Duodenal mucosa (tissue), 2 donors: ENCODE measurements around the gene ZNF221.

Source experiments
- H3K27ac ChIP-seq: one replicate; pipeline ENCODE4 v1.7.0; 2013; ENCODE audit warnings: low read depth, low read length
- H3K27me3 ChIP-seq, 2 donors: one replicate each; pipeline ENCODE4 v1.7.0; 2013; ENCODE audit warnings: low read length in 2 of 2, control low read depth in 1 of 2; ENCODE audit not compliant: insufficient read depth in 2 of 2, control insufficient read depth in 1 of 2
- H3K36me3 ChIP-seq, 2 donors: one replicate each; pipeline ENCODE4 v1.7.0; 2013; ENCODE audit warnings: low read length in 2 of 2, control low read depth in 1 of 2; ENCODE audit not compliant: insufficient read depth in 2 of 2, control insufficient read depth in 1 of 2
- H3K4me1 ChIP-seq, 2 donors: one replicate each; pipeline ENCODE4 v1.7.0; 2013; ENCODE audit warnings: low read length in 2 of 2, control low read depth in 1 of 2; ENCODE audit not compliant: insufficient read depth in 2 of 2, control insufficient read depth in 1 of 2
- H3K4me3 ChIP-seq, 2 donors: one replicate each; pipeline ENCODE4 v1.7.0; 2013; ENCODE audit warnings: low read length in 2 of 2, low read depth in 1 of 2
- H3K9ac ChIP-seq, 2 donors: one replicate each; pipeline ENCODE4 v1.7.0; 2013; ENCODE audit warnings: low read length in 2 of 2, low read depth in 1 of 2
- H3K9me3 ChIP-seq, 2 donors: one replicate each; pipeline ENCODE4 v1.7.0; 2013; ENCODE audit warnings: low read length in 2 of 2, control low read depth in 1 of 2; ENCODE audit not compliant: control insufficient read depth in 1 of 2

The ZNF221 gene

GRCh38 chr19:43950834-43951645, at the start of gene ZNF221:
TSS of gene ZNF221 (plus strand) at chr19:43951228. CDS start at chr19:43962727, 11,499 bp downstream.
- Histone ChIP-seq H3K27me3 (no peaks in the 10 kb centered on the region), H3K36me3 (peaks cover 0 to 10% of the 10 kb centered on the region in 2 donors), H3K9ac (peak within 1 kb of the TSS; percentile 55 to 72), H3K9me3 (peaks cover 29 to 31% of the 10 kb centered on the region in 2 donors), H3K4me3 (peak within 1 kb of the TSS; percentile 93 to 98), H3K27ac (peak within 1 kb of the TSS; percentile 5), H3K4me1 (peaks cover 0 to 3% of the 10 kb centered on the region in 2 donors)

- Histone ChIP-seq H3K4me1 (peaks cover 0 to 3% of the 10 kb centered on the region in 2 donors), H3K27ac (no peak overlapping the region), H3K36me3 (no peaks in the 10 kb centered on the region), H3K9ac (peak overlapping the region in 1 of 2 donors; percentile 11), H3K27me3 (no peaks in the 10 kb centered on the region), H3K4me3 (peak overlapping the region; percentile 84 to 85), H3K9me3 (peaks cover 30% of the 10 kb centered on the region in 2 donors)
Measured at GRCh38 chr19:43901395-43902390, 49.3 kb upstream of the ZNF221 start.

GRCh38 chr19:43902399-43902798, 48.6 kb upstream of the ZNF221 start:
- H3K4me3 ChIP-seq = peak overlapping the region; percentile 84 to 85

GRCh38 chr19:43905897-43906296, 45.1 kb upstream of the ZNF221 start:
- Histone ChIP-seq H3K9ac (no peak overlapping the region), H3K4me3 (no peak overlapping the region), H3K27me3 (no peaks in the 10 kb centered on the region), H3K36me3 (no peaks in the 10 kb centered on the region), H3K27ac (no peak overlapping the region), H3K9me3 (peaks cover 54 to 59% of the 10 kb centered on the region in 2 donors), H3K4me1 (peaks cover 0 to 3% of the 10 kb centered on the region in 2 donors)

More at GRCh38 chr19:43902399-43902798, 48.6 kb upstream of the ZNF221 start:
- Histone ChIP-seq H3K4me1 (peaks cover 0 to 3% of the 10 kb centered on the region in 2 donors), H3K9me3 (peaks cover 35 to 36% of the 10 kb centered on the region in 2 donors), H3K27me3 (no peaks in the 10 kb centered on the region), H3K27ac (no peak overlapping the region), H3K9ac (no peak overlapping the region), H3K36me3 (no peaks in the 10 kb centered on the region)

GRCh38 chr19:43906774-43907173, 44.3 kb upstream of the ZNF221 start:
- Histone ChIP-seq H3K9ac (no peak overlapping the region), H3K9me3 (peaks cover 62 to 63% of the 10 kb centered on the region in 2 donors), H3K36me3 (no peaks in the 10 kb centered on the region), H3K27ac (no peak overlapping the region), H3K4me1 (peaks cover 0 to 3% of the 10 kb centered on the region in 2 donors), H3K27me3 (no peaks in the 10 kb centered on the region), H3K4me3 (no peak overlapping the region)

- Histone ChIP-seq H3K4me3 (no peak overlapping the region), H3K27me3 (no peaks in the 10 kb centered on the region), H3K9ac (no peak overlapping the region), H3K4me1 (no peaks in the 10 kb centered on the region), H3K27ac (no peak overlapping the region), H3K36me3 (peaks cover 5 to 7% of the 10 kb centered on the region in 2 donors), H3K9me3 (peaks cover 68 to 74% of the 10 kb centered on the region in 2 donors)
Measured at GRCh38 chr19:43908659-43909058, 42.4 kb upstream of the ZNF221 start.

GRCh38 chr19:43910884-43911283, 40.1 kb upstream of the ZNF221 start:
- Histone ChIP-seq H3K4me3 (no peak overlapping the region), H3K4me1 (no peaks in the 10 kb centered on the region), H3K9me3 (peaks cover 76 to 91% of the 10 kb centered on the region in 2 donors), H3K36me3 (peaks cover 27 to 29% of the 10 kb centered on the region in 2 donors), H3K9ac (no peak overlapping the region), H3K27ac (no peak overlapping the region), H3K27me3 (no peaks in the 10 kb centered on the region)

- peaks cover 42 to 52% of the 10 kb centered on the region in 2 donors for H3K36me3 ChIP-seq
- H3K27ac ChIP-seq = no peak overlapping the region
- H3K9me3 ChIP-seq = peaks cover 84 to 89% of the 10 kb centered on the region in 2 donors
- no peak overlapping the region for H3K9ac ChIP-seq
- H3K4me1 ChIP-seq = no peaks in the 10 kb centered on the region
- H3K4me3 ChIP-seq = peak overlapping the region in 1 of 2 donors; percentile 34
- H3K27me3 ChIP-seq = no peaks in the 10 kb centered on the region
Measured at GRCh38 chr19:43913383-43913782, 37.6 kb upstream of the ZNF221 start.

- Histone ChIP-seq H3K36me3 (peaks cover 49 to 59% of the 10 kb centered on the region in 2 donors), H3K4me3 (peak overlapping the region; percentile 23 to 27), H3K4me1 (no peaks in the 10 kb centered on the region), H3K27me3 (no peaks in the 10 kb centered on the region), H3K9ac (no peak overlapping the region), H3K27ac (no peak overlapping the region), H3K9me3 (peaks cover 82 to 89% of the 10 kb centered on the region in 2 donors)
Measured at GRCh38 chr19:43914051-43914450, 37.0 kb upstream of the ZNF221 start.
